Cardiac muscle cell (in vitro differentiated cells and primary cell): ENCODE measurements around the gene ADGRD1. TPM values are rescaled to one million over a fixed set of nuclear protein-coding genes. Genes with fewer than 3 reads are reported as not detected.
A peak's percentile ranks its signal among the peaks of the same experiment; 100 is the strongest.

Source experiments
- DNase-seq, 2 donors: peaks; one replicate each; pipeline versions ENCODE4 v3.0.0 to v3.0.0-alpha.2; 2010 to 2017; ENCODE audit warnings: low read depth in 1 of 2, low spot score in 1 of 2
- H3K27ac ChIP-seq: fragments of 200-600 bp; sonication (generic); 2 replicates; pipeline ENCODE4 v1.5.1; 2016
- H3K27me3 ChIP-seq: fragments of 200-600 bp; sonication (generic); 2 replicates; pipeline ENCODE4 v1.6.0; 2016; ENCODE audit warnings: control low read depth
- H3K36me3 ChIP-seq: fragments of 200-600 bp; sonication (generic); 2 replicates; pipeline ENCODE4 v1.5.1; 2016; ENCODE audit warnings: control low read depth
- H3K4me1 ChIP-seq: fragments of 200-600 bp; sonication (generic); 2 replicates; pipeline ENCODE4 v1.8.1; 2017; ENCODE audit warnings: low read depth, mild to moderate bottlenecking, mixed run types
- H3K4me3 ChIP-seq: fragments of 200-600 bp; sonication (generic); 2 replicates; pipeline ENCODE4 v1.5.1; 2016; ENCODE audit warnings: mild to moderate bottlenecking
- H3K9me3 ChIP-seq: fragments of 200-600 bp; sonication (generic); 2 replicates; pipeline ENCODE4 v1.5.1; 2017; ENCODE audit warnings: low read depth, mild to moderate bottlenecking, control low read depth
- CTCF ChIP-seq: IDR thresholded peaks from 2 replicates; pipeline ENCODE4 v1.5.1; 2012; ENCODE audit warnings: low read depth, mild to moderate bottlenecking, low read length
- polyA plus RNA-seq: library from polyadenylated mRNA; unstranded; fragments of >200 nt; fragmentation: Nextera tagmentation; extraction: Ambion mirVana; gene quantifications from 2 replicates; pipeline ENCODE4 v1.2.1, GENCODE V29; 2016
- total RNA-seq: library from RNA; depleted of rRNA; stranded (reverse); fragments of >200 nt; gene quantifications from 2 replicates; pipeline ENCODE4 v1.2.3, GENCODE V29; 2016

Gene ADGRD1
- total and polyA plus RNA-seq, 2 experiments from 2014 or later, result 66.6 to 74.0 TPM

- Histone ChIP-seq H3K36me3 (no peaks in the 10 kb centered on the region), H3K4me1 (no peaks in the 10 kb centered on the region), H3K27ac (no peak overlapping the region), H3K4me3 (no peak overlapping the region), H3K27me3 (no peaks in the 10 kb centered on the region), H3K9me3 (no peaks in the 10 kb centered on the region)
- TF ChIP-seq CTCF, result no peak
- DNase-seq, result no peak
Observed at GRCh38 chr12:131076296-131076695, 122.6 kb downstream of the ADGRD1 start.

GRCh38 chr12:131076791-131077747 lies 123.4 kb downstream of the ADGRD1 start:
- Histone ChIP-seq H3K4me1 (no peaks in the 10 kb centered on the region), H3K36me3 (no peaks in the 10 kb centered on the region), H3K9me3 (no peaks in the 10 kb centered on the region), H3K27ac (no peak overlapping the region), H3K4me3 (no peak overlapping the region), H3K27me3 (no peaks in the 10 kb centered on the region)
- no peak for DNase-seq
- TF ChIP-seq CTCF, result no peak

GRCh38 chr12:131077931-131078391 lies 124.3 kb downstream of the ADGRD1 start:
- Histone ChIP-seq H3K9me3 (no peaks in the 10 kb centered on the region), H3K27me3 (no peaks in the 10 kb centered on the region), H3K27ac (peak overlapping the region; percentile 25), H3K4me3 (no peak overlapping the region), H3K4me1 (no peaks in the 10 kb centered on the region), H3K36me3 (no peaks in the 10 kb centered on the region)
- no peak for TF ChIP-seq CTCF
- no peak for DNase-seq

- H3K36me3 ChIP-seq, result peaks cover 5% of the 10 kb centered on the region
- TF ChIP-seq CTCF, result no peak
- no peaks in the 10 kb centered on the region for H3K27me3 ChIP-seq
- no peak for DNase-seq
- H3K9me3 ChIP-seq, result no peaks in the 10 kb centered on the region
- H3K4me3 ChIP-seq, result no peak overlapping the region
- H3K4me1 ChIP-seq, result no peaks in the 10 kb centered on the region
- no peak overlapping the region for H3K27ac ChIP-seq
Observed at GRCh38 chr12:131082290-131083194, 128.8 kb downstream of the ADGRD1 start.

- no peaks in the 10 kb centered on the region for H3K4me1 ChIP-seq
- H3K36me3 ChIP-seq, result peaks cover 5% of the 10 kb centered on the region
- DNase-seq, result no peak
- TF ChIP-seq CTCF, result no peak
- no peaks in the 10 kb centered on the region for H3K27me3 ChIP-seq
- no peak overlapping the region for H3K27ac ChIP-seq
- H3K9me3 ChIP-seq, result no peaks in the 10 kb centered on the region
- no peak overlapping the region for H3K4me3 ChIP-seq
Observed at GRCh38 chr12:131084341-131085011, 130.8 kb downstream of the ADGRD1 start.
